Measurements from ENCODE around the gene ADAT3.
"Not testable (repeated sequence)": the region's sequence is repeated elsewhere in the genome, so short reads cannot be mapped to it uniquely, and the experiment has no call there.

- not testable (repeated sequence) for TF ChIP-seq FOXA1 (IDR thresholded peaks at IDR 0.05); BHLHE40 (IDR thresholded peaks at IDR 0.05; ENCODE audit: borderline replicate concordance); ARNT (IDR thresholded peaks at IDR 0.05); SUZ12 (IDR thresholded peaks at IDR 0.05); FOXM1 (IDR thresholded peaks at IDR 0.05; ENCODE audit: borderline replicate concordance); SP1 (IDR thresholded peaks at IDR 0.05); FOXK2 (IDR thresholded peaks at IDR 0.05); PKNOX1 (IDR thresholded peaks at IDR 0.05)
Observed at GRCh38 chr19:1881393-1882088, 23.7 kb upstream of the ADAT3 start.

All from HEK293T (cell line).